ENCODE data around the gene HOXD4.
A peak's percentile ranks its signal among the peaks of the same experiment; 100 is the strongest.

Gene HOXD4

DNA sequence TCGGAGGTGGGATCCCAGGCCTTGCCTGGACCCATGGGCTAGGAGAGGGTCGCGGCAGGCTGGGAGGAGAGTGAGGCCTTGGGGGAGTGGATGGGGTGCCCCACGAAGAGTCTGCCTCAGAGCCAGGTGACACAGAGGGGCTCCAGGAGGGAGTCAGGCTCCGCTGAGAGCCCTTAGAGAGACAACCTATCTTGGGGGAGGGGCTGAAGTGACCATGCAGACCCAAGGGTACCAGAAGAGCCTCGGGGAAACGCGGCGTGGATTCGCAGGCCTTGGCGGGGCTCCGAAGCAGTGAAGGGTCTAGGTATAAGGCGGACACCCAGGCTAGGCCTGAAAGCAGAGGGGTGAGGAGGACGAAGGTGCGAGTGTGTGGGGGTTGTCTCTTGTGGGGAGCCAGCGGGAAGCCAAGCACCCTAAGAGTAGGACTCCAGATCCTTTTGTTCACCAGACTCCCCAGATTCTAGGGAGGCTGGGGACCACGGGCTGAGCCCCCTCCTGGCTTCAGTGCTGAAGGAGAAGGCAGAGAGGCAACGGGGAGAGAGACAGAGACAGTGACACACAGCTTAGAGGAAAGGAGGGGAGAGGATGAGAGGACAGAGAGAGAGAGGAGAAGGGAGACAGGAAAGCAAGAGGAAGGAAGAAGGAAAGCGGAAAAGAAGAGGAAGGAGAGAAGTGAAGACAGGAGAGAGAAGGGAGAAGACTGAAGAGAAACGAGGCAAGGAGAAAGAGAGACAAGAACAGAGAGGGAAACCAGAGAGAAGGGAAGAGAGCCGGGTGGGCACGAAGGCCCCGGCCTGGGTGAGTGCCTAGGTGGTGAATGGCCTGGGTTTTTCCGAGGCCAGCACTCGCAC is 45.4 kb upstream of the HOXD4 start (continued):
- TF ChIP-seq, protein P1, sequence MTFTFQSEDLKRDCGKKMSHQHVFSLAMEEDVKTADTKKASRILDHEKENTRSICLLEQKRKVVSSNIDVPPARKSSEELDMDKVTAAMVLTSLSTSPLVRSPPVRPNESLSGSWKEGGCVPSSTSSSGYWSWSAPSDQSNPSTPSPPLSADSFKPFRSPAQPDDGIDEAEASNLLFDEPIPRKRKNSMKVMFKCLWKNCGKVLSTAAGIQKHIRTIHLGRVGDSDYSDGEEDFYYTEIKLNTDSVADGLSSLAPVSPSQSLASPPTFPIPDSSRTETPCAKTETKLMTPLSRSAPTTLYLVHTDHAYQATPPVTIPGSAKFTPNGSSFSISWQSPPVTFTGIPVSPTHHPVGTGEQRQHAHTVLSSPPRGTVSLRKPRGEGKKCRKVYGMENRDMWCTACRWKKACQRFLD (tag by site-specific recombination; IDR thresholded peaks at IDR 0.05): no peak
- TF ChIP-seq ZNF76 (tag by site-specific recombination; IDR thresholded peaks at IDR 0.05; ENCODE audit: borderline replicate concordance, low read depth) (0 out of 2 replicates have a peak, but pooled peaks have one; percentile 6), ZNF530 (tag by site-specific recombination; IDR thresholded peaks at IDR 0.05; ENCODE audit: low read depth) (no peak), ZNF768 (tag by site-specific recombination; IDR thresholded peaks at IDR 0.05) (peak; percentile 90; the same call in 1 of the 2 replicates), ZNF132 (tag by site-specific recombination; IDR thresholded peaks at IDR 0.05; ENCODE audit: borderline replicate concordance) (no peak), ZNF670 (tag by site-specific recombination; IDR thresholded peaks at IDR 0.05; ENCODE audit: low read depth) (no peak), ZNF211 (tag by site-specific recombination; IDR thresholded peaks at IDR 0.05; ENCODE audit: low read depth) (no peak)
- TF ChIP-seq, protein P2, sequence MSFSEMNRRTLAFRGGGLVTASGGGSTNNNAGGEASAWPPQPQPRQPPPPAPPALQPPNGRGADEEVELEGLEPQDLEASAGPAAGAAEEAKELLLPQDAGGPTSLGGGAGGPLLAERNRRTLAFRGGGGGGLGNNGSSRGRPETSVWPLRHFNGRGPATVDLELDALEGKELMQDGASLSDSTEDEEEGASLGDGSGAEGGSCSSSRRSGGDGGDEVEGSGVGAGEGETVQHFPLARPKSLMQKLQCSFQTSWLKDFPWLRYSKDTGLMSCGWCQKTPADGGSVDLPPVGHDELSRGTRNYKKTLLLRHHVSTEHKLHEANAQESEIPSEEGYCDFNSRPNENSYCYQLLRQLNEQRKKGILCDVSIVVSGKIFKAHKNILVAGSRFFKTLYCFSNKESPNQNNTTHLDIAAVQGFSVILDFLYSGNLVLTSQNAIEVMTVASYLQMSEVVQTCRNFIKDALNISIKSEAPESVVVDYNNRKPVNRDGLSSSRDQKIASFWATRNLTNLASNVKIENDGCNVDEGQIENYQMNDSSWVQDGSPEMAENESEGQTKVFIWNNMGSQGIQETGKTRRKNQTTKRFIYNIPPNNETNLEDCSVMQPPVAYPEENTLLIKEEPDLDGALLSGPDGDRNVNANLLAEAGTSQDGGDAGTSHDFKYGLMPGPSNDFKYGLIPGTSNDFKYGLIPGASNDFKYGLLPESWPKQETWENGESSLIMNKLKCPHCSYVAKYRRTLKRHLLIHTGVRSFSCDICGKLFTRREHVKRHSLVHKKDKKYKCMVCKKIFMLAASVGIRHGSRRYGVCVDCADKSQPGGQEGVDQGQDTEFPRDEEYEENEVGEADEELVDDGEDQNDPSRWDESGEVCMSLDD (tag by site-specific recombination; IDR thresholded peaks at IDR 0.05): peak; percentile 34
- TF ChIP-seq, protein P3, sequence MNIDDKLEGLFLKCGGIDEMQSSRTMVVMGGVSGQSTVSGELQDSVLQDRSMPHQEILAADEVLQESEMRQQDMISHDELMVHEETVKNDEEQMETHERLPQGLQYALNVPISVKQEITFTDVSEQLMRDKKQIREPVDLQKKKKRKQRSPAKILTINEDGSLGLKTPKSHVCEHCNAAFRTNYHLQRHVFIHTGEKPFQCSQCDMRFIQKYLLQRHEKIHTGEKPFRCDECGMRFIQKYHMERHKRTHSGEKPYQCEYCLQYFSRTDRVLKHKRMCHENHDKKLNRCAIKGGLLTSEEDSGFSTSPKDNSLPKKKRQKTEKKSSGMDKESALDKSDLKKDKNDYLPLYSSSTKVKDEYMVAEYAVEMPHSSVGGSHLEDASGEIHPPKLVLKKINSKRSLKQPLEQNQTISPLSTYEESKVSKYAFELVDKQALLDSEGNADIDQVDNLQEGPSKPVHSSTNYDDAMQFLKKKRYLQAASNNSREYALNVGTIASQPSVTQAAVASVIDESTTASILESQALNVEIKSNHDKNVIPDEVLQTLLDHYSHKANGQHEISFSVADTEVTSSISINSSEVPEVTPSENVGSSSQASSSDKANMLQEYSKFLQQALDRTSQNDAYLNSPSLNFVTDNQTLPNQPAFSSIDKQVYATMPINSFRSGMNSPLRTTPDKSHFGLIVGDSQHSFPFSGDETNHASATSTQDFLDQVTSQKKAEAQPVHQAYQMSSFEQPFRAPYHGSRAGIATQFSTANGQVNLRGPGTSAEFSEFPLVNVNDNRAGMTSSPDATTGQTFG (tag by site-specific recombination; IDR thresholded peaks at IDR 0.05; ENCODE audit: borderline replicate concordance): no peak
- TF ChIP-seq, protein P4, sequence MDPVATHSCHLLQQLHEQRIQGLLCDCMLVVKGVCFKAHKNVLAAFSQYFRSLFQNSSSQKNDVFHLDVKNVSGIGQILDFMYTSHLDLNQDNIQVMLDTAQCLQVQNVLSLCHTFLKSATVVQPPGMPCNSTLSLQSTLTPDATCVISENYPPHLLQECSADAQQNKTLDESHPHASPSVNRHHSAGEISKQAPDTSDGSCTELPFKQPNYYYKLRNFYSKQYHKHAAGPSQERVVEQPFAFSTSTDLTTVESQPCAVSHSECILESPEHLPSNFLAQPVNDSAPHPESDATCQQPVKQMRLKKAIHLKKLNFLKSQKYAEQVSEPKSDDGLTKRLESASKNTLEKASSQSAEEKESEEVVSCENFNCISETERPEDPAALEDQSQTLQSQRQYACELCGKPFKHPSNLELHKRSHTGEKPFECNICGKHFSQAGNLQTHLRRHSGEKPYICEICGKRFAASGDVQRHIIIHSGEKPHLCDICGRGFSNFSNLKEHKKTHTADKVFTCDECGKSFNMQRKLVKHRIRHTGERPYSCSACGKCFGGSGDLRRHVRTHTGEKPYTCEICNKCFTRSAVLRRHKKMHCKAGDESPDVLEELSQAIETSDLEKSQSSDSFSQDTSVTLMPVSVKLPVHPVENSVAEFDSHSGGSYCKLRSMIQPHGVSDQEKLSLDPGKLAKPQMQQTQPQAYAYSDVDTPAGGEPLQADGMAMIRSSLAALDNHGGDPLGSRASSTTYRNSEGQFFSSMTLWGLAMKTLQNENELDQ (tag by site-specific recombination; IDR thresholded peaks at IDR 0.05; ENCODE audit: low read depth): no peak

DNA sequence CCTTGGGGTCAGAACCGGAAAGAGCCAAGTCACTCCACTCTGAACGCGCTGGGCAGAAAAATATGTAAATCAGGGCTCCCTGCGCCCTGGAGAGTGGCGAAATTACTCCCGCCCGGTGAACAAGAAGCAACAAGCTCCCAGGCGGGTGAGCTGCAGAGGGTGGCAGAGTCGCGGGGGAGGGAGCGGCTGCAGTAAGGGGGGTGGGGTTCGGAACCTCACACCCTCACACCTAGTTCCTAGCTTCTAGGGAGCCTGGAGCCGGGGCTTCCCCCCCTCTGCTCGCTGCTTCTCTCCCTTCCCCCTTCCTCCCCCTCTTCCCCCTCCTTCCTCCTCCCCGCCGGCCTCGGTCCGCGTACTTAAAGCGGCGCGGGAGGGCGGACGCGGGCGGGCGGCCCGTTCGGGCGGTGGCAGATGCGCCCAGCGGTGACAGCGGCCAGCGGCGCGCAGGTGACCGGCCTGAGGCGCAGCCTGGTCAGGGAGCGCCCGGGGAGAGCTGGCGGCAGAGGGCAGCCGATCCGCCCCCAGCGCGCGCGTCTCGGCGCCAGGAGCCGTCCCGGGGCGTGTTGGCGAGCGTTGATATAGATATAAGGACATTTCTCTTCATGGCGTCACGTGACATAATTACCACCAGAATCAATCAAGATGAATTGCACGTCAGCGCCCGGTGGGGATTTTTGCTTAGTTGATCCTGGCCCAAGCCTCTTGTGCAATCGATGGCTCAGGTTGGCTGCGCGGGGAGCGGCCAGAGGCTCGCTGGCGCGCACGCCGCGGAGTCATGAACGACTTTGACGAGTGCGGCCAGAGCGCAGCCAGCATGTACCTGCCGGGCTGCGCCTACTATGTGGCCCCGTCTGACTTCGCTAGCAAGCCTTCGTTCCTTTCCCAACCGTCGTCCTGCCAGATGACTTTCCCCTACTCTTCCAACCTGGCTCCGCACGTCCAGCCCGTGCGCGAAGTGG is 44.5 kb upstream of the HOXD4 start, which contains the start of gene HOXD11:
HOXD11 (plus strand) TSS at position 700 of the 959 bp plus-strand sequence; CDS start at position 776, 76 bp downstream.
- CTCF ChIA-PET: interaction anchor here (0.9 to 1.3 kb wide), 4 partner anchors 9 to 37 kb away, joined by 3 to 7 read pairs (median 5); no protein-coding TSS in a partner anchor
- Histone ChIP-seq H3K27ac (ENCODE audit: extremely low read depth, low read depth, low read length) (peak within 1 kb of the TSS; percentile 100), H3K36me3 (ENCODE audit: control insufficient read depth in 2 of 2, insufficient read depth in 1 of 2, low read length in 2 of 2) (peaks cover 10 to 31% of the 10 kb centered on the region in 2 experiments), H3K9me3 (ENCODE audit: control insufficient read depth, insufficient read depth, low read depth, low read length) (no peaks in the 10 kb centered on the region), H3K4me1 (ENCODE audit: control insufficient read depth, insufficient read depth, low read length) (peaks cover 6% of the 10 kb centered on the region), H3K4me3 (ENCODE audit: low read depth, low read length) (peak within 1 kb of the TSS; percentile 74)
- POLR2A ChIA-PET: interaction anchor here (0.6 to 4.2 kb wide), 7 partner anchors 12 to 733 kb away, joined by 3 to 75 read pairs (median 5); partner anchors contain the start of gene HOXD13
- TF ChIP-seq, protein P5, sequence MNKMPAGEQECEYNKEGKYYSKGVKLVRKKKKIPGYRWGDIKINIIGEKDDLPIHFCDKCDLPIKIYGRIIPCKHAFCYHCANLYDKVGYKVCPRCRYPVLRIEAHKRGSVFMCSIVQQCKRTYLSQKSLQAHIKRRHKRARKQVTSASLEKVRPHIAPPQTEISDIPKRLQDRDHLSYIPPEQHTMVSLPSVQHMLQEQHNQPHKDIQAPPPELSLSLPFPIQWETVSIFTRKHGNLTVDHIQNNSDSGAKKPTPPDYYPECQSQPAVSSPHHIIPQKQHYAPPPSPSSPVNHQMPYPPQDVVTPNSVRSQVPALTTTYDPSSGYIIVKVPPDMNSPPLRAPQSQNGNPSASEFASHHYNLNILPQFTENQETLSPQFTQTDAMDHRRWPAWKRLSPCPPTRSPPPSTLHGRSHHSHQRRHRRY (tag by site-specific recombination; IDR thresholded peaks at IDR 0.05): 0 out of 2 replicates have a peak, but pooled peaks have one; percentile 21
- TF ChIP-seq ZNF366 (tag by site-specific recombination; conservative IDR thresholded peaks at IDR 0.05) (peak; percentile 6; the same call in 1 of the 2 replicates), KLF1 (tag by site-specific recombination; IDR thresholded peaks at IDR 0.05) (0 out of 2 replicates have a peak, but pooled peaks have one; percentile 40), ZNF324 (tag by site-specific recombination; IDR thresholded peaks at IDR 0.05) (peak; percentile 38), ZBTB8A (tag by site-specific recombination; IDR thresholded peaks at IDR 0.05) (peak; percentile 95), ZNF112 (tag by site-specific recombination; IDR thresholded peaks at IDR 0.05) (no peak), ZFHX2 (tag by site-specific recombination; conservative IDR thresholded peaks at IDR 0.05) (peak; percentile 67), ZFP37 (tag by site-specific recombination; IDR thresholded peaks at IDR 0.05) (peak; percentile 85; the same call in 1 of the 2 replicates), EGR2 (tag by site-specific recombination; IDR thresholded peaks at IDR 0.05; ENCODE audit: low read depth) (peak; percentile 47), ZFP69B (tag by site-specific recombination; IDR thresholded peaks at IDR 0.05) (peak; percentile 53), ZNF660 (tag by site-specific recombination; IDR thresholded peaks at IDR 0.05) (0 out of 2 replicates have a peak, but pooled peaks have one; percentile 42), ZNF221 (tag by site-specific recombination; IDR thresholded peaks at IDR 0.05; ENCODE audit: borderline replicate concordance) (no peak), ZNF223 (tag by site-specific recombination; IDR thresholded peaks at IDR 0.05) (no peak)
